Loucy (cell line): ENCODE data around the gene RAB4A.

Experiments
- CTCF ChIP-seq: fragments of 200-600 bp; sonication (generic); conservative IDR thresholded peaks from 2 replicates; pipeline ENCODE4 v1.5.1; 2014; ENCODE audit warnings: mild to moderate bottlenecking, antibody characterized with exemption, low read length
- EZH2phosphoT487 ChIP-seq: fragments of 200-600 bp; IDR thresholded peaks from 2 replicates; pipeline ENCODE4 v1.6.1; 2018; ENCODE audit warnings: antibody characterized with exemption, mild to moderate bottlenecking, moderate library complexity, borderline replicate concordance

- TF ChIP-seq CTCF, result no peak
- no peak for TF ChIP-seq EZH2phosphoT487
Observed at GRCh38 chr1:229223498-229223897, 47.4 kb upstream of the RAB4A start.
